ENCODE measurements around the gene KCNK3.

- TF ChIP-seq, protein P1, sequence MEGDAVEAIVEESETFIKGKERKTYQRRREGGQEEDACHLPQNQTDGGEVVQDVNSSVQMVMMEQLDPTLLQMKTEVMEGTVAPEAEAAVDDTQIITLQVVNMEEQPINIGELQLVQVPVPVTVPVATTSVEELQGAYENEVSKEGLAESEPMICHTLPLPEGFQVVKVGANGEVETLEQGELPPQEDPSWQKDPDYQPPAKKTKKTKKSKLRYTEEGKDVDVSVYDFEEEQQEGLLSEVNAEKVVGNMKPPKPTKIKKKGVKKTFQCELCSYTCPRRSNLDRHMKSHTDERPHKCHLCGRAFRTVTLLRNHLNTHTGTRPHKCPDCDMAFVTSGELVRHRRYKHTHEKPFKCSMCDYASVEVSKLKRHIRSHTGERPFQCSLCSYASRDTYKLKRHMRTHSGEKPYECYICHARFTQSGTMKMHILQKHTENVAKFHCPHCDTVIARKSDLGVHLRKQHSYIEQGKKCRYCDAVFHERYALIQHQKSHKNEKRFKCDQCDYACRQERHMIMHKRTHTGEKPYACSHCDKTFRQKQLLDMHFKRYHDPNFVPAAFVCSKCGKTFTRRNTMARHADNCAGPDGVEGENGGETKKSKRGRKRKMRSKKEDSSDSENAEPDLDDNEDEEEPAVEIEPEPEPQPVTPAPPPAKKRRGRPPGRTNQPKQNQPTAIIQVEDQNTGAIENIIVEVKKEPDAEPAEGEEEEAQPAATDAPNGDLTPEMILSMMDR (IDR thresholded peaks at IDR 0.05; ENCODE audit: extremely low read depth in 1 of 2, insufficient read depth in 1 of 2, low read depth in 1 of 2, low read length in 2 of 2) = no peak
- TF ChIP-seq GATA2 (IDR thresholded peaks at IDR 0.05; ENCODE audit: insufficient read depth, insufficient read length, low read depth, low read length) = no peak
- no peak for TF ChIP-seq EZH2 (IDR thresholded peaks at IDR 0.05; ENCODE audit: borderline replicate concordance, low read depth, low read length, severe bottlenecking)
- TF ChIP-seq MAX (IDR thresholded peaks at IDR 0.05; ENCODE audit: insufficient read depth, insufficient read length) = no peak
- TF ChIP-seq MYC (IDR thresholded peaks at IDR 0.05; ENCODE audit: low read depth, low read length) = no peak
- TF ChIP-seq POLR2A (IDR thresholded peaks at IDR 0.05; ENCODE audit: low read depth, low read length) = no peak
- no peak for TF ChIP-seq POLR2AphosphoS5 (IDR thresholded peaks at IDR 0.05; ENCODE audit: insufficient read depth, low read depth, low read length)
- no peak for TF ChIP-seq JUN (IDR thresholded peaks at IDR 0.05; ENCODE audit: borderline replicate concordance, insufficient read depth, insufficient read length, low read depth)
- TF ChIP-seq FOS (IDR thresholded peaks at IDR 0.05; ENCODE audit: borderline replicate concordance, insufficient read depth, low read length) = no peak
Measured at GRCh38 chr2:26674002-26674751, 18.3 kb upstream of the KCNK3 start.

Data from endothelial cell of umbilical vein (primary cell).